Measurements from ENCODE around the gene CELA3B. TPM values are rescaled to one million over a fixed set of nuclear protein-coding genes. Genes with fewer than 3 reads are reported as not detected.
"Not testable (repeated sequence)": the region's sequence is repeated elsewhere in the genome, so short reads cannot be mapped to it uniquely, and the experiment has no call there.

Gene CELA3B
- total RNA-seq, 1 donor from 2014 or later = not detected

- H3K9me3 Mint-ChIP-seq (ENCODE audit: unreplicated experiment); H3K27me3 Mint-ChIP-seq (ENCODE audit: unreplicated experiment); DNase-seq (ENCODE audit: extremely low spot score, unreplicated experiment); H3K4me3 Mint-ChIP-seq (ENCODE audit: unreplicated experiment); H3K36me3 Mint-ChIP-seq (ENCODE audit: unreplicated experiment); H3K4me1 Mint-ChIP-seq (ENCODE audit: unreplicated experiment); H3K27ac Mint-ChIP-seq (ENCODE audit: unreplicated experiment): not testable (repeated sequence)
- TF ChIP-seq CTCF (IDR thresholded peaks at IDR 0.05) = peak; percentile 27
Observed at GRCh38 chr1:21980515-21981220, 3.8 kb downstream of the CELA3B start.

GRCh38 chr1:21981253-21981652, 4.4 kb downstream of the CELA3B start:
- DNase-seq (ENCODE audit: extremely low spot score, unreplicated experiment); H3K9me3 Mint-ChIP-seq (ENCODE audit: unreplicated experiment); H3K4me3 Mint-ChIP-seq (ENCODE audit: unreplicated experiment); H3K27ac Mint-ChIP-seq (ENCODE audit: unreplicated experiment); H3K36me3 Mint-ChIP-seq (ENCODE audit: unreplicated experiment); H3K27me3 Mint-ChIP-seq (ENCODE audit: unreplicated experiment); H3K4me1 Mint-ChIP-seq (ENCODE audit: unreplicated experiment): not testable (repeated sequence)

- not testable (repeated sequence) for H3K27me3 Mint-ChIP-seq (ENCODE audit: unreplicated experiment); H3K36me3 Mint-ChIP-seq (ENCODE audit: unreplicated experiment); H3K4me1 Mint-ChIP-seq (ENCODE audit: unreplicated experiment); H3K27ac Mint-ChIP-seq (ENCODE audit: unreplicated experiment); H3K4me3 Mint-ChIP-seq (ENCODE audit: unreplicated experiment); DNase-seq (ENCODE audit: extremely low spot score, unreplicated experiment); H3K9me3 Mint-ChIP-seq (ENCODE audit: unreplicated experiment)
Observed at GRCh38 chr1:21982122-21982521, 5.3 kb downstream of the CELA3B start.

- H3K9me3 Mint-ChIP-seq (ENCODE audit: unreplicated experiment); H3K36me3 Mint-ChIP-seq (ENCODE audit: unreplicated experiment): not testable (repeated sequence)
Observed at GRCh38 chr1:21983539-21983938, 6.7 kb downstream of the CELA3B start.

GRCh38 chr1:21985893-21986292, 9.1 kb downstream of the CELA3B start:
- H3K27ac Mint-ChIP-seq (ENCODE audit: unreplicated experiment); H3K27me3 Mint-ChIP-seq (ENCODE audit: unreplicated experiment); H3K4me1 Mint-ChIP-seq (ENCODE audit: unreplicated experiment); DNase-seq (ENCODE audit: extremely low spot score, unreplicated experiment); H3K9me3 Mint-ChIP-seq (ENCODE audit: unreplicated experiment); H3K36me3 Mint-ChIP-seq (ENCODE audit: unreplicated experiment); H3K4me3 Mint-ChIP-seq (ENCODE audit: unreplicated experiment): not testable (repeated sequence)

More at GRCh38 chr1:21983539-21983938, 6.7 kb downstream of the CELA3B start:
- H3K27ac Mint-ChIP-seq (ENCODE audit: unreplicated experiment); H3K4me3 Mint-ChIP-seq (ENCODE audit: unreplicated experiment); H3K27me3 Mint-ChIP-seq (ENCODE audit: unreplicated experiment); H3K4me1 Mint-ChIP-seq (ENCODE audit: unreplicated experiment); DNase-seq (ENCODE audit: extremely low spot score, unreplicated experiment): not testable (repeated sequence)

- H3K27me3 Mint-ChIP-seq (ENCODE audit: unreplicated experiment); DNase-seq (ENCODE audit: extremely low spot score, unreplicated experiment); H3K9me3 Mint-ChIP-seq (ENCODE audit: unreplicated experiment); H3K4me3 Mint-ChIP-seq (ENCODE audit: unreplicated experiment); H3K36me3 Mint-ChIP-seq (ENCODE audit: unreplicated experiment); H3K27ac Mint-ChIP-seq (ENCODE audit: unreplicated experiment); H3K4me1 Mint-ChIP-seq (ENCODE audit: unreplicated experiment): not testable (repeated sequence)
Observed at GRCh38 chr1:21986386-21986785, 9.6 kb downstream of the CELA3B start.

GRCh38 chr1:21989672-21990393, 13.0 kb downstream of the CELA3B start:
- not testable (repeated sequence) for H3K36me3 Mint-ChIP-seq (ENCODE audit: unreplicated experiment); H3K4me3 Mint-ChIP-seq (ENCODE audit: unreplicated experiment); DNase-seq (ENCODE audit: extremely low spot score, unreplicated experiment); H3K27ac Mint-ChIP-seq (ENCODE audit: unreplicated experiment); H3K4me1 Mint-ChIP-seq (ENCODE audit: unreplicated experiment); H3K9me3 Mint-ChIP-seq (ENCODE audit: unreplicated experiment)
- peaks cover 11% of the 10 kb centered on the region for H3K27me3 Mint-ChIP-seq (ENCODE audit: unreplicated experiment)

- not testable (repeated sequence) for H3K4me1 Mint-ChIP-seq (ENCODE audit: unreplicated experiment); H3K9me3 Mint-ChIP-seq (ENCODE audit: unreplicated experiment); DNase-seq (ENCODE audit: extremely low spot score, unreplicated experiment); H3K4me3 Mint-ChIP-seq (ENCODE audit: unreplicated experiment); H3K36me3 Mint-ChIP-seq (ENCODE audit: unreplicated experiment); H3K27ac Mint-ChIP-seq (ENCODE audit: unreplicated experiment)
- H3K27me3 Mint-ChIP-seq (ENCODE audit: unreplicated experiment) = peaks cover 11% of the 10 kb centered on the region
Observed at GRCh38 chr1:21992186-21992585, 15.4 kb downstream of the CELA3B start.

GRCh38 chr1:21994716-21995115, 17.9 kb downstream of the CELA3B start:
- not testable (repeated sequence) for H3K4me1 Mint-ChIP-seq (ENCODE audit: unreplicated experiment); H3K4me3 Mint-ChIP-seq (ENCODE audit: unreplicated experiment); DNase-seq (ENCODE audit: extremely low spot score, unreplicated experiment); H3K27ac Mint-ChIP-seq (ENCODE audit: unreplicated experiment); H3K9me3 Mint-ChIP-seq (ENCODE audit: unreplicated experiment); H3K36me3 Mint-ChIP-seq (ENCODE audit: unreplicated experiment)
- peaks cover 11% of the 10 kb centered on the region for H3K27me3 Mint-ChIP-seq (ENCODE audit: unreplicated experiment)

GRCh38 chr1:21996663-21996970, 19.8 kb downstream of the CELA3B start:
- not testable (repeated sequence) for H3K27ac Mint-ChIP-seq (ENCODE audit: unreplicated experiment); H3K36me3 Mint-ChIP-seq (ENCODE audit: unreplicated experiment); H3K9me3 Mint-ChIP-seq (ENCODE audit: unreplicated experiment); DNase-seq (ENCODE audit: extremely low spot score, unreplicated experiment); H3K4me1 Mint-ChIP-seq (ENCODE audit: unreplicated experiment); H3K4me3 Mint-ChIP-seq (ENCODE audit: unreplicated experiment)
- H3K27me3 Mint-ChIP-seq (ENCODE audit: unreplicated experiment) = peaks cover 18% of the 10 kb centered on the region

GRCh38 chr1:21997891-21998623, 21.2 kb downstream of the CELA3B start:
- H3K27ac Mint-ChIP-seq (ENCODE audit: unreplicated experiment); DNase-seq (ENCODE audit: extremely low spot score, unreplicated experiment); H3K4me1 Mint-ChIP-seq (ENCODE audit: unreplicated experiment); H3K36me3 Mint-ChIP-seq (ENCODE audit: unreplicated experiment); H3K9me3 Mint-ChIP-seq (ENCODE audit: unreplicated experiment); H3K4me3 Mint-ChIP-seq (ENCODE audit: unreplicated experiment): not testable (repeated sequence)
- peaks cover 12% of the 10 kb centered on the region for H3K27me3 Mint-ChIP-seq (ENCODE audit: unreplicated experiment)
